22Rv1 (cell line): ENCODE results near the gene ITGB3BP.

Experiments
- ZFX ChIP-seq: fragments of 450-650 bp; IDR thresholded peaks from 2 replicates; pipeline ENCODE4 v1.6.1; 2017; ENCODE audit warnings: antibody characterized with exemption, borderline replicate concordance
- TF ChIP-seq, protein P1 (sequence below): fragments of 450-650 bp; IDR thresholded peaks from 2 replicates; pipeline ENCODE4 v1.5.1; 2017; ENCODE audit warnings: mild to moderate bottlenecking

GRCh38 chr1:63555480-63555879, 32.5 kb upstream of the ITGB3BP start:
- TF ChIP-seq, protein P1, sequence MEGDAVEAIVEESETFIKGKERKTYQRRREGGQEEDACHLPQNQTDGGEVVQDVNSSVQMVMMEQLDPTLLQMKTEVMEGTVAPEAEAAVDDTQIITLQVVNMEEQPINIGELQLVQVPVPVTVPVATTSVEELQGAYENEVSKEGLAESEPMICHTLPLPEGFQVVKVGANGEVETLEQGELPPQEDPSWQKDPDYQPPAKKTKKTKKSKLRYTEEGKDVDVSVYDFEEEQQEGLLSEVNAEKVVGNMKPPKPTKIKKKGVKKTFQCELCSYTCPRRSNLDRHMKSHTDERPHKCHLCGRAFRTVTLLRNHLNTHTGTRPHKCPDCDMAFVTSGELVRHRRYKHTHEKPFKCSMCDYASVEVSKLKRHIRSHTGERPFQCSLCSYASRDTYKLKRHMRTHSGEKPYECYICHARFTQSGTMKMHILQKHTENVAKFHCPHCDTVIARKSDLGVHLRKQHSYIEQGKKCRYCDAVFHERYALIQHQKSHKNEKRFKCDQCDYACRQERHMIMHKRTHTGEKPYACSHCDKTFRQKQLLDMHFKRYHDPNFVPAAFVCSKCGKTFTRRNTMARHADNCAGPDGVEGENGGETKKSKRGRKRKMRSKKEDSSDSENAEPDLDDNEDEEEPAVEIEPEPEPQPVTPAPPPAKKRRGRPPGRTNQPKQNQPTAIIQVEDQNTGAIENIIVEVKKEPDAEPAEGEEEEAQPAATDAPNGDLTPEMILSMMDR: no peak
- no peak for TF ChIP-seq ZFX
